Mononuclear cell (primary cell): Measurements from ENCODE around the gene HIPK2. TPM values are rescaled to one million over a fixed set of nuclear protein-coding genes. Genes with fewer than 3 reads are reported as not detected.
"Not testable (repeated sequence)": the region's sequence is repeated elsewhere in the genome, so short reads cannot be mapped to it uniquely, and the experiment has no call there.

ENCODE experiments used
- H3K27me3 ChIP-seq: 2 replicates; pipeline ENCODE4 v1.6.0; 2011; ENCODE audit warnings: low read length, control low read depth; ENCODE audit not compliant: insufficient read depth
- H3K4me1 ChIP-seq: 2 replicates; pipeline ENCODE4 v1.5.1; 2011; ENCODE audit warnings: mild to moderate bottlenecking, low read length, control low read depth; ENCODE audit not compliant: insufficient read depth
- H3K4me3 ChIP-seq: 2 replicates; pipeline ENCODE4 v1.5.1; 2011; ENCODE audit warnings: mild to moderate bottlenecking, low read length, moderate library complexity
- H3K9me3 ChIP-seq: 2 replicates; pipeline ENCODE4 v1.5.1; 2011; ENCODE audit warnings: low read depth, mild to moderate bottlenecking, control low read depth, low read length
- total RNA-seq: library from RNA; depleted of rRNA; stranded (reverse); fragments of >200 nt; gene quantifications from one replicate; pipeline ENCODE4 v1.2.3, GENCODE V29; 2012

The HIPK2 gene
- total RNA-seq, 1 donor: 14.2 TPM

DNA sequence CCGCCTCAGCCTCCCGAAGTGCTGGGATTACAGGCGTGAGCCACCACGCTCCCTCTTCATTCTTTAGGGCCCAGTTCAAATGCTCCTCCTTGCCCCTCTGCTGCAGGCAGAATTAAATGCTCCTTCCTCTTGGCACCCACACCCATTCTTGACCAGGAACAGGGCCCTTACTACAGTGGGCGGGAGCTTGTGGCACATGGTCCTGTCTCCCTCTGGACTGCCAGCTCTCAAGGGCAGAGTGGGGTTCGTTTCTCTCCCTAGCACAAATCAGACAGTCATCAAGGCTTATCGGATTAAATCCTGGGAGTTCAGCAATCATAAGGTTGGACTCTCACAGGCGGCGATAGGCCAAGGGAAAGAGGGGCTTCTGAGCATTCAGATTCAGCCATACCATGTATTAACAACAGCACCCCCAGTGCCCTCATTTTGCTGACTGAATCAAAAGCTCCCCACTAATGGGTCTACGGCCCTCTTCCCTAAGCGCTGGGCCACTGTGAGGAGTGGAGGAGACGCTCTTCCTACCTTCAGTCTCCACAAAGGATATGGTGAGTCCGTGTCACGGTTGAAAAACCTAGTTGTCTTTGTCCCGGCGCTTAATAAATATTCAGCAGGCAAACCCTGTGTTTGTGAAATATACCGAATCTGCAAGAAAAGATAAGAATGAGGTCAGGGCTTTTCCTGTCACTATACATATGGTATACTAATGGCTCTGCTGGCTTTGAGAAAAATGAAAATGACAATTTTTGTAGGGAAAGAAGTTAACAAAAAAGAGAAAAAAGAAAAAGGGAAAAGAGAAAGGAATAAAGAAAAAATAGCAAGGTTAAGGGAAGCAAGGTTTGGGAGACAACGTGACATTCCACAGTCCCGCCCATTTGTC is 146.9 kb downstream of the HIPK2 start:
- no peaks in the 10 kb centered on the region for H3K9me3 ChIP-seq
- H3K27me3 ChIP-seq: no peaks in the 10 kb centered on the region
- no peak overlapping the region for H3K4me3 ChIP-seq
- H3K4me1 ChIP-seq: peaks cover 61% of the 10 kb centered on the region

DNA sequence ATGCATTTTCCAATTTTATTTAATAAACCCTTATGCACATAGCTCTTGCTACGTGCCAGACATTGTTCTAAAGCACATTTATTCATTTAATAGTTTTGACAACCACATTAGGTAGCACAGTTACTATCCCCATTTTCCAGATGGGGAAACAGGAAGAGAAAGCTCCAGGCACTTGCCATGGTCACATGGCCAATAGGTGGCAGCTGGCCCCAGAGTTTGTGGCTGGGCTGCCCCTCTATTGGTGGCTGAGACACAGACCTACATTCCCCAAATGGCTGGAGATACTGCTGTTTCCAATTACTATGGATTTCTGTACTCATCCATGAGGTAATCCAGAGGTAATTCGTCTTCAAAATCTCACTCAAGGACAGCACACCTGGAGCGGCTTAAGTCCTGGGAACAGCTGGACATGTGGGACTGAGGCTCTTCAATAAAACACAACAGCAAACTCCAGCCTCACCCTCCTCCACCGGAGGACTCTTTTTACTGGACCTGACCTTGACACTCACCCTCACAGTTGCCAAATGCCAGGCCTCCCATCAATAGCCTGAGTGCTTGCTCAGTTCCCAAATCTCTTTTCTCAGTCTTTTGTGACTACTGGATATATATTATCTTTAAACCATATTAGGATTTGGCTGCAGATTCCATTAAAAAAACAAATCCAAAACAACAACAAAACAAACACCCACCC is 148.3 kb downstream of the HIPK2 start:
- H3K4me3 ChIP-seq: no peak overlapping the region
- H3K9me3 ChIP-seq: no peaks in the 10 kb centered on the region
- no peaks in the 10 kb centered on the region for H3K27me3 ChIP-seq
- peaks cover 50% of the 10 kb centered on the region for H3K4me1 ChIP-seq

DNA sequence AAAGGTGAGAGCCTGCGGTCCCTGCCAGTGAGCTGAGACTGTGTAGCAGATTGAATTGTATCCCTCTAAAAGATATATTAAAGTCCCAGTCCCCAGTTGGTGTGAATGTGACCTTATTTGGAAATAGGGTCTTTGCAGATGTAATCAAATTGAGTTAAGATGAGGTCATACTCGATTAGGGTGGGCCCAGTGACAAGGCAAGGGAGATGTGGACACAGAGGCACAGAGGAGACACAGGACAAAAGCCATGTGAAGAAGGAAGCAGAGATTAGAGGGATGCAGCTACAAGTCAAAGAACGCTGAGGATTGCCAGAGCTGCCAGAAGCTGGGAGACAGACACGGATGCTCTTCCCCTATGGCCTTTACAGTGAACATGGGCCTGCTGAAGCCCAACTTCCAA is 150.0 kb downstream of the HIPK2 start:
- no peak overlapping the region for H3K4me3 ChIP-seq
- no peaks in the 10 kb centered on the region for H3K9me3 ChIP-seq
- H3K27me3 ChIP-seq: no peaks in the 10 kb centered on the region
- peaks cover 50% of the 10 kb centered on the region for H3K4me1 ChIP-seq

DNA sequence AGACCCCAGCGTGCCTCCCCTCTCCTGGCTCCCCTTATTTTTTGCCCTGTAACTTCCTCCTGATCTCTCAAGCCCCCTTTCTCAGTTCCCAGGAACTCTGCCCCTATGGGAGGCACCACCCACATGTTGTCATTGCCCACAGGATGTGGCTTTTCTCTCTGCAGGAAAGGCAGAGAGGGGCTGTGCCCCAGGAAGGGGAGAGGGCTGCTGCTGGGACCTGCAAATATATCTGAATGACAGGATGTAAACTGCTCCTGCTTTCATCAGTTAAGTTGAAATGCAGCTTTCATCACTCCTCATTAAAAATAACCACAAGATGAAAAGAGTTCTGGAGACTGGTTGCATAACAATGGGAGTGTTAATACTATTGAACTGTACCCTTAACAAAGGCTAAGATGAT is 151.0 kb downstream of the HIPK2 start:
- no peaks in the 10 kb centered on the region for H3K9me3 ChIP-seq
- no peaks in the 10 kb centered on the region for H3K27me3 ChIP-seq
- no peak overlapping the region for H3K4me3 ChIP-seq
- H3K4me1 ChIP-seq: peaks cover 49% of the 10 kb centered on the region

GRCh38 chr7:139623518-139623917 is 154.3 kb downstream of the HIPK2 start:
- Histone ChIP-seq H3K4me1 (peaks cover 23% of the 10 kb centered on the region), H3K9me3 (no peaks in the 10 kb centered on the region), H3K4me3 (no peak overlapping the region), H3K27me3 (no peaks in the 10 kb centered on the region)

GRCh38 chr7:139620676-139621344 is 157.0 kb downstream of the HIPK2 start:
- H3K4me1 ChIP-seq: no peaks in the 10 kb centered on the region
- no peaks in the 10 kb centered on the region for H3K9me3 ChIP-seq
- no peaks in the 10 kb centered on the region for H3K27me3 ChIP-seq
- no peak overlapping the region for H3K4me3 ChIP-seq

GRCh38 chr7:139619367-139619657 is 158.5 kb downstream of the HIPK2 start:
- H3K4me1 ChIP-seq: no peaks in the 10 kb centered on the region
- no peaks in the 10 kb centered on the region for H3K9me3 ChIP-seq
- no peak overlapping the region for H3K4me3 ChIP-seq
- no peaks in the 10 kb centered on the region for H3K27me3 ChIP-seq

- Histone ChIP-seq H3K4me3 (no peak overlapping the region), H3K9me3 (no peaks in the 10 kb centered on the region), H3K4me1 (no peaks in the 10 kb centered on the region), H3K27me3 (no peaks in the 10 kb centered on the region)
Observed at GRCh38 chr7:139618482-139619366, 159.1 kb downstream of the HIPK2 start.

GRCh38 chr7:139617074-139617473 is 160.7 kb downstream of the HIPK2 start:
- Histone ChIP-seq H3K9me3 (no peaks in the 10 kb centered on the region), H3K4me1 (no peaks in the 10 kb centered on the region), H3K4me3 (no peak overlapping the region), H3K27me3 (no peaks in the 10 kb centered on the region)

DNA sequence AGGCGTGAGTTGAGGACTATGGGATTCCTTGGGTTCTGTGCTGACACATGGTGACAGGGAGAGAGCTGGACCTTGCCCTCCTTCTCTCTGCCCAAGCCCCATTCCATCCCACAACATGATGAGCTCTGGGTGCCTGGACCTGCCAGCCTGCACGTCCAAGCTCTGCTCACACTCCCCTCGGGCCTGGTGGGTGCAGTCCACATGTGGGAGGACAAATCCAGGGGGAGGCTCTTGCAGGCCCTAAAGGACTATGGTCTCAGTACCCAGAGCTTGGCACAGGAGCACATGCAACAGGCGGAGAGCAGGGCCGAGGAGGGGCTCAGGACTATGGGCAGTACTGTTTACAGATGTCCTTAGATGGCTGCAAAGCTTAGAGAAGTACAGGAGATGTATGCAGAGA is 162.9 kb downstream of the HIPK2 start:
- Histone ChIP-seq H3K4me3 (no peak overlapping the region), H3K9me3 (no peaks in the 10 kb centered on the region), H3K4me1 (no peaks in the 10 kb centered on the region), H3K27me3 (no peaks in the 10 kb centered on the region)

DNA sequence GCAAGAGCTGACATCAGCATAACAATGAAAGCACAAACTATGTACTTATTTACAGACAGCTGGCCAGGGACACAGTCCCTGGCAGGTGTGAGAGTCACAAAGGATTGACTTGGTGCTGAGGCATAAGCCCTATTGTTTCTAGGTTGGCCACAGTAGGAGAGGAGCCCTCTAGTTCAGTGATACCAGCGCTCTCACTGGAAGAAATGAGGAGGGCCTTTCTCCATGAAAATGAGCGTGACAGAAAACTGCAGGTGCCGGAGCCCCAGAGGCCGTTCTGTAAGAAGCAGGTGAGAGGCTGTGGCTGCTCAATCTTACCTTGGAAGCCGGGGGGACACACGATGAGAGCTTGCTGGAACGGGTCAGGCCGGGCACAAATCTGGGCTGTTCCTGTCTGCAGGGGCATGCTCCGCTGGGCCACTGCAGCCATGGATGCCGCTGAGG is 163.8 kb downstream of the HIPK2 start:
- Histone ChIP-seq H3K4me1 (no peaks in the 10 kb centered on the region), H3K27me3 (no peaks in the 10 kb centered on the region), H3K4me3 (no peak overlapping the region), H3K9me3 (no peaks in the 10 kb centered on the region)

DNA sequence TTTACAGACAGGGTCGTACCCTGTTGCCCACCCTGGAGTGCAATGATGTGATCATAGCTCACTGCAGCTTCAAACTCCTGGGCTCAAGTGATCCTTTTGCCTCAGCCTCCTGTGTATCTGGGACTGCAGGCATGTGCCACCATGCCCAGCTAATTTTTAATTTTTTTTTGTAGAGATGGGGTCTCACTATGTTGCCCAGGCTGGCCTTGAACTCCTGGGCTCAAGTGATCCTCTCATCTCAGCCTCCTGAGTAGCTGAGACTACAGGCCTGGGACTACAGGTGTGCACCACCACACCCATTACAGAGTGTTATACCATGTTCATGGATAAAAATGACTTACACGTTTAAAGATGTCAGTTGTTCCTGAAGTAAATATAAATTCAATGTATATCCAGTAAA is 166.2 kb downstream of the HIPK2 start:
- not testable (repeated sequence) for H3K4me3 ChIP-seq, H3K27me3 ChIP-seq, H3K9me3 ChIP-seq, H3K4me1 ChIP-seq

GRCh38 chr7:139610595-139610994 is 167.2 kb downstream of the HIPK2 start:
- Histone ChIP-seq H3K9me3 (no peaks in the 10 kb centered on the region), H3K4me1 (no peaks in the 10 kb centered on the region), H3K27me3 (no peaks in the 10 kb centered on the region), H3K4me3 (no peak overlapping the region)

- Histone ChIP-seq H3K27me3 (no peaks in the 10 kb centered on the region), H3K4me3 (no peak overlapping the region), H3K9me3 (no peaks in the 10 kb centered on the region), H3K4me1 (no peaks in the 10 kb centered on the region)
Observed at GRCh38 chr7:139603896-139604295, 173.9 kb downstream of the HIPK2 start.

DNA sequence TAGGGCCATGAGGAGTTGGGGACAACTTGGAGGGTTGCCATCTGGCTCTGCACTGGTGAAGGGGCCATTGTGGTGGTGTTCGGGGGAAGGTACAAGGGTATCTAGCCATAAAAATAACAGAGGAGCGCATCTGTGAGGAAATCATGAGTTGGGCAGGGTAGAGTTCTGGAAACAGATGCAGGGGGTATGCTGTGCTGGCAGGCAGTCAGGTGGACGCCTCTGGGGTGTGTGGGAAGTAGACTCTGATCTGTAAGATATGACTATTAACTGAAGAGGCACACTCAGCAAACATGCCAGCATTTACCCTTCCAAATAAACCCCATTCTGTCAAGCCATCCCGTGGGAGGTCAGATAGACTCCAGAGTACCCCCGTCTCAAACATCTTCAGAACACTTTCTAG is 174.5 kb downstream of the HIPK2 start:
- Histone ChIP-seq H3K4me3 (no peak overlapping the region), H3K27me3 (no peaks in the 10 kb centered on the region), H3K4me1 (no peaks in the 10 kb centered on the region), H3K9me3 (no peaks in the 10 kb centered on the region)
